HG03108 (cell line): Measurements from ENCODE around the gene CEBPA.

Experiments
- ATAC-seq: cut with Tn5 transposase; IDR thresholded peaks from one replicate; pipeline ENCODE4 v1.9.1; 2021; ENCODE audit warnings: moderate library complexity; ENCODE audit not compliant: unreplicated experiment

CEBPA gene

DNA sequence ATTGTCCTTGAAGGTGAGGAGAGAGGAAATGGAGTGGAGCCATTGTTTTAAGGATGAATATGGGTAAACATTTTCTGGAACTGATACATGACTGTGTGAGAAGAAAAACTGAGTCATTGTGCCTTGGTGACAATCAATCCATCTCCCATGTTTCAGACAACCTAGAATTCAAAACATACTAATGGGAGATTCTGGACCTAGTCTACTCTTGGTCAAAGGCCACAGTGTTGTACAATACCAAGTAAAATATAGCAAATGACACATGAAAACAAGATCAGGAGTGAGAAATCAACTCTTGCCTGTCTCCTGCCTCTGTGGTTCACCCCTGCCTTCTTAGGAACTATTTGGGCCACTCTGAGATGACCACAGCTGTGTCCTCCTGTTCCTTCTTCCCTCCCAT, 13.1 kb downstream of the CEBPA start:
- ATAC-seq = no peak

DNA sequence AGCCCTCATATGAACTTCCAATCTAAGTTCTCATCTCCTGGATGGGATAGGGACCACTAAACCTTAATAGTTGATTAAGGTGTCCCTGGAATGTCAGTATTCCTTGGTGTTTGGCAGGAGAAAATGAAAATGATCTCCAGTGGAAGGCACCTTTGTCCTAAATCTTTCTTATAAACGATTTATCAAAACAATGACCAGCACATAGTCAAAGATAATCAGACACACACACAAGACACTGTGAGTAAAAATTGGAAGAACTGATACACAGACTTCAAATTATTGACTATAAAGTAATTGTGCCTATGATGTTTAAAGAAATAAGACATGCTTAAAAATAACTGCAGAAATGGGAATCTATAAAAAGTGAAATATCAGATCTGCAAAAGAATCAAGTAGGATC, 13.7 kb downstream of the CEBPA start:
- no peak for ATAC-seq

DNA sequence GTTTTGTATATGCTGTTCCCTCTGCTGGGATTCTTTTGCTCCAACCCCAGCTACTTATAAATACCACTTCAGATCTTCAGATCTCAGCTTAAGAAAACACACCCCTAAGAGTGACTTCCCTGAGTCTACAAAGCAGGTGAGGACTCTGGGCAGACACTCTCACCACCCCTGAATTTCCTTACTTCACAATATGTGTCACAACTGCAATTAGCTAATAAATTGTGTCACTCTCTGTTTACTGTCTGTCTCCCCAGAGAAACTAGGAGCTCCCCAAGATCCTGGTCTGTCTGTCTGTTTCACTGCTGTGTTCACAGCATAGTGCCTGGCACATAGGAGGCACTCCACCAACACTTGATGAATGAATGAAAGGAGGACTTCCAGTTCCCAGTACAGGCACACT, 14.4 kb downstream of the CEBPA start:
- no peak for ATAC-seq

DNA sequence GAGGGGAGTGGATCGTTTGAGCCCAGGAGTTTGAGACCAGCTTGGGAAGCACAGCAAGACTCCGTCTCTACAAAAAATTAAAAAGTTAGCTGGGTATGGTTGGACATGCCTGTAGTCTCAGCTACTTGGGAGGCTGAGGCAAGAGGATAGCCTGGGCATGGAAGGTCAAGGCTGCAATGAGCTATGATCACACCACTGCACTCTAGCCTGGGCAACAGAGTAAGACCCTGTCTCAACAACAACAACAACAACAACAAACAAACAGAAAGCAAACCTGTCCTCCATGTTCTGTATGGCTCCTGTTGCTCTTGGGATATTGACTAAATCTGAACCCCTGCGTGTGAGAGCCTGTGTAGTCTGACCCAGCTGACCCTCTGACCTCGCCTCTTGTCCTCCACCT, 14.9 kb downstream of the CEBPA start:
- no peak for ATAC-seq

DNA sequence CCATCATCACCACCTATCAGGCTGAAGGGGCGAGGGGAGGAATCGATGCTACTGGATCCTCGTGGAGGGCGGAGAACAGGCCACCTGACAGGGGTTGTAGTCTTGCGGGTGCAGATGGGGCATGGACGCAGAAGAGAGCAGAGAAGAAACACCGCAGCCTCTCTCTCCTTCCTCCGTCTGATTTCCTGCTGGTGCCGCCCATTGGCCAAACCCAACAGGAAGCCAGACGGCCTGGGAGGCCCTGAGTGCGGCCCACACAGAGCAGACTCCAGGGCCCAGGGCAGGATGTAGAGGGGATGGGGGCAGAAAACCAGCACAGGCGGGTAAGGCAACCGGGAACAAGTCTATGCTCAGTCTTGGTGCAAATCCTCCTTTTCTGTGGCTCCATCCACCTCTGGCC, 15.4 kb downstream of the CEBPA start:
- ATAC-seq = no peak

DNA sequence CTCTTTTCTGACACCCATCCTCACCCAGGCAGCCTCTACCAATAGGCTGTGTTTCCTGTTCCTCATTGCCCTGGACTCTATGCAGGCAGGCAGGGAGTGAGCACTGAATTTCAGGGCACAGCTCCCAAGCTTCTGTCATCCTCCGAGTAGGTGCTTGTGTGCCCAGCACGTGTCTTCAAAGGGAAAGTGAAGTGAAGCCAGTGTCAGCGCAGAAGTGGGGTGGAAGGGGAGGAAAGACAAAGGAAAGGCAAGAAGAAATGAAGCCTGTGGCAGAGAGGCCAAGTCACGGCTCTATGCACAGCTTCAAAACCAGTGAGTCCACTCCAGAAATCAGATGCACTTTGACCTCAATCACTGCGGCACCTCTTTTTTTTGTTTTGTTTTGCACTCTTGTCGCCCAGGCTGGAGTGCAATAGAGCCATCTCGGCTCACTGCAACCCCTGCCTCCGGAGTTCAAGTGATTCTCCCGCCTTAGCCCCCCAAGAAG, 16.9 kb downstream of the CEBPA start:
- ATAC-seq = no peak

- no peak for ATAC-seq
These were observed 17.6 kb downstream of the CEBPA start for GRCh38 chr19:33284756-33285155.

GRCh38 chr19:33284146-33284643, 18.1 kb downstream of the CEBPA start:
- no peak for ATAC-seq

DNA sequence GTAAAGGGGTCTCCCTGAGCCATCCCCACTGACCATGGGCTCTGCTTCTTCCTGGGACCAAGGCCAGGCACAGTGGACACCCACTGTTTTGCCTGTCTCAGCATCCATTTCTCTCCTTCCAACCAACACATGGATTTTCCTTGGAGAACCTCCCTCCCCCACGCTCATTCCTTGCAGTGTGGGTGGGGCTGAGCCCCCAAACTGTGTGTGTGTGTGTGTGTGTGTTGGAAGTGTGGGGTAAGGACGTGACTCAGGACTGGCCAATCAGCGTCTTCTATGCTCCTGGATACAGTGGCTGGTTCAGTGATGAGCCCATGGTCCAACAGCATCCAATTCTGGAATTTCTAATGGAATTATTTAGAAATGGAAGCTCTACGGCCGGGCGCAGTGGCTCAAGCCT, 18.7 kb downstream of the CEBPA start:
- ATAC-seq = no peak

- ATAC-seq = no peak
These were observed 20.2 kb downstream of the CEBPA start for GRCh38 chr19:33282036-33282671.

DNA sequence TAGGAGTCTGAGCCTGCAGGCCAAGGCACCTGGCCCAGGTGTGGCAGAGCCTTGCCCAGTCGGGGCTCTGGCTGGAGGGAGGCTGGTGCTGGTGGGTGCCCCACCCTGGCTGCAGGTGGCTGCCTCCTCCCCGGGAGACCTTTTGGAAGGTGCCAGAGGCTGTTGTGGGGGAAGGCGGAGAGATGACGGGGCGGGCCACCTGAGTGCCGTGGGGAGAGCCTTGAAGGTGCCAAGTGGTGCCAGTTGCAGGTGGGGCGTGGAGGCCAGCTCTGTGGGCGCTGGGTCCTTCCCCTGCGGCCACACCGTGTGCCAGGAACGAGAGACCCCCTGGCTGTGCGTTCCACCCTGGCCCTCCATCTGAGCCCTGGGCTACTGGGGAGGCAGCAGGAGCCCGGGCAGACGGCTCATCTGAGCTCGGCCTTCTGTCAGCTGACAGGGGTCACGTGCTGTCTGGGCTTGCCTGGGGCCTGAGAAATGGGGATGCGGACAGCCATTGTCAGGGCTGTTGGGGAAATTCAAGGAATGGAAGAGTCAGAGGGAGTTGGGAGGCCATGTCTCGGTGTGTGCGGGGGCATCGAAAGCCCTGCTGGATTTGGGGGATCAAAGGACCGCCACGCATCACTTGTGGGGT, 20.9 kb downstream of the CEBPA start:
- ATAC-seq = no peak

- peak; percentile 81 for ATAC-seq
These were observed 21.9 kb downstream of the CEBPA start for GRCh38 chr19:33280351-33280921.

DNA sequence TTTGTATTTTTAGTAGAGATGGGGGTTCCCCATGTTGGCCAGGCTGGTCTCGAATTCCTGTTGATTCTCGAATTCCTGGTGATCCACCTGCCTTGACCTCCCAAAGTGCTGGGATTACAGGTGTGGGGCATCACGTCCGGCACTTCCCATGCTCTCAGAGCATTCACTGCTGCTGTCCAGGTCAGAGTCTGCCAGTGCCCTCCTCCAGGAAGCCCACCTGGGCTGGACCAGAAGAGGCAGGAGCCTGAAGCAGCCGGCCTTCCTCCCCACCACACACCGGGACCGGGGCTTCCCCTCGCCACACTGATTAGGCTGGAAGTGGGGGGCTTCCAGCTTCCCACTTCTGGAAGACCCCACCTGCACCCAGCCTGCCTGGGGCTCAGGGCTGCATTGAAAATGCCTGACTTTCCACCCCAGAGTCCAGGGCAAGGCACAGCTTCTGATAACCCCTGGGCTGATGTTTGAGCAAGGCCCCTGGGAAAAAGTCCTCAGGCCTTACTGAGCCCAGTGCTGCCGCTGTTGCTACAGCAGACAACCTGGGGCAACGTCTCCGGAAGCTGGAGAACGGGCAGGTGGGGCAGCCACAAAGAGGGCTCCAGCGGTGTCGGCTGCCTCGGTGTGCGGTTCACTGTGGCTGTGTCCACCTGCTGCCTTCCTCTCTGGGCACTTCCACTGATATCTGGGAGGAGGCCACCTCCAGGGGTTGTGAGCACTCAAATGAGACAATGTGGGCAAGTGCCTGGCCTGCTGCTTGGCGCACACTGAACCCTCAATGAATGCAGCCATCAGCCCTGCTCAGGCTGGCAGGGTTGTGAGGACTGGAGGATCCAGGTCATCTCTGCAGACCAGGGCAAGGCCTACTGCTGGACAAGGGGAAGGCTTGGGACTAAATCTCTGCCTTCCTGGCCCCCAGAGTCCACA, 22.6 kb downstream of the CEBPA start:
- no peak for ATAC-seq

DNA sequence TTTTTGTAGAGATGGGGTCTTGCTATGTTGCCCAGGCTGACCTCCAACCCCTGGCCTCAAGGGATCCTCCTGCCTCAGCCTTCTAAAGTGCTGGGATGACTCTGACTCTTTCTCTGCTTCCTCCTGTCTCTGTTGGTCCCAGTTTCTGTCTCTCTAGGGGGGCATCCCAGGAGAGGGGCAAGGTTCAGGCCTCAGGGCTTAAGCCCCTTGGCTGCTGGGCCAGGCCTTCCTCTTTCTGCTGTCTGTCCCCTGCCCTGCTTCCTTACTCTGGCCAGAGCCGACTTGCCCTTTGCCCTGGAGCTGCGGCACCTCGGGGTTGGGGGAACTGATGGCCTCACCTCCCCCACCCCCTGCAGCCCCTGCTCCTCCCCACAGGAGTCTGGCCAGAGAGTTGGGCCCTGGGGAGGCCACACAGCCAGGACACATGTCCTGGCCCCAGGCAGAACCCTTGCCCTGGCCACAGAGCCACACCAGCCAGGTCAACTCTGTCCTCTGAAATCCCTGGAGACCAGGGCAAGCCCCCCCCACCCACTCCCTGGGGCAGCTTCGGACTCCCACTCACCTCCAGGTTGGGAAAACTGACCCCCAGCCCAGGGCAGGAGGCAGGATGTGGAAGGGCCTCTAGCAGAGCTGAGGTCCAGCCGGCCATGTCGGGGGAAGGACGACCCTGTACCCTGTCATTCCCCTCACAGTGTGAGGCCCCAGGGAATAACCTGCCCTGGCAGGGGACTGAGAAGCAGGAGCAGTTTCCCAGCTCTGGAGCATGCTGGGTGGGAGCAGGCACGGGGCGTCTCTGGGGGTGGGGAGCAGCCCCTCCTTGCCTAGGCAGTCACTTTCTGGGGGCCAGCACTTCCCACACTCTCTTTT, 23.7 kb downstream of the CEBPA start:
- ATAC-seq = no peak

- no peak for ATAC-seq
These were observed 24.3 kb downstream of the CEBPA start for GRCh38 chr19:33278023-33278402.

GRCh38 chr19:33277434-33277833, 24.9 kb downstream of the CEBPA start:
- ATAC-seq = no peak

GRCh38 chr19:33275933-33276619, 26.3 kb downstream of the CEBPA start:
- ATAC-seq = no peak

GRCh38 chr19:33275559-33275932, 26.8 kb downstream of the CEBPA start:
- no peak for ATAC-seq

DNA sequence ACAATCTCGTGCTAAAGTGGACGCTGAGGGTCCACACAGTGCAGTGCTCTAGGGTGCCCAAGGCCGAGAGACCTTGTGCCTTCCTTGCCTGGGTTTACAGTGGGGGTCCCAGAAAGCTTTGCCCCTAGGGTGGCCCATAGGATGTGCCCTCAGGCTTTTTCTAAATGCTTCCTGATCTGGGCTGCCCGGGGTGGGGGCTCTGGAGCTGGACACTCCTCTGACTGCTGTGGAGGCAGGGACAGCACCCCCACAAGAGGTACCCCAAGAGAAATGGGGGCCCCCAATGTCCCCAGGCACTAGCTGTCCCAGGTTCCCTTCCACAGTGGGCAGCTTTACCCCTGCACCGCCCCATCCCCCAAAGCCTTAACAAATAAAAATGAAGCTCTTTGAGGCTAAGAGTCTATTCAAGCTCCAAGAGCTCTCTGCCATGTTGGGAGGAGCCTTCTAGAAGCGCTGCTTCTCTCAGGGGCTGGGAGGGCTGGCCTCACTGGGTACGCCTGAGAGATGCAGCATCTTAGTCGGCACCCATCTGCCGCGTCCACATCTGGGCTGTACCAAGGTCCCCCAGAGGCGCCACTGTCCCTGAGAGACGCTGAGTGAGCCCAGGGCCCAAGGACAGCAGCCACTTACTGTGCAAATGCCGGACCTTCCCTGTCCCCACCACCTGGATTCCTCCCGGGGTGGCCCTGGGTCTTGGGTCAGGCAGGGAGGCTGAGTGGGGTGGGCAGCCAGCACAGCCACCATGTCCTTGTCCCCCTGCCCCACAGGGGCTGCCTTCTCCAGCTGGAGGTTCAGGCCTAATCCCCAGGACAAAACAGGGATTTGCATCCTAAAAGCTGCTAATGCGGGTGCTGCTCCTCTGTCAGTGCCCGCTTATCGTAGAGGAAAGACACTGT, 27.4 kb downstream of the CEBPA start:
- no peak for ATAC-seq
